ENCODE results near the gene BAZ2A. TPM values are rescaled to one million over a fixed set of nuclear protein-coding genes. Genes with fewer than 3 reads are reported as not detected.
"Not testable (repeated sequence)": the region's sequence is repeated elsewhere in the genome, so short reads cannot be mapped to it uniquely, and the experiment has no call there.

BAZ2A gene
- 18.6 and 20.5 TPM in 2 replicates for total RNA-seq (2014; rRNA removed)
- polyA plus RNA-seq (2012) = 15.8 TPM

DNA sequence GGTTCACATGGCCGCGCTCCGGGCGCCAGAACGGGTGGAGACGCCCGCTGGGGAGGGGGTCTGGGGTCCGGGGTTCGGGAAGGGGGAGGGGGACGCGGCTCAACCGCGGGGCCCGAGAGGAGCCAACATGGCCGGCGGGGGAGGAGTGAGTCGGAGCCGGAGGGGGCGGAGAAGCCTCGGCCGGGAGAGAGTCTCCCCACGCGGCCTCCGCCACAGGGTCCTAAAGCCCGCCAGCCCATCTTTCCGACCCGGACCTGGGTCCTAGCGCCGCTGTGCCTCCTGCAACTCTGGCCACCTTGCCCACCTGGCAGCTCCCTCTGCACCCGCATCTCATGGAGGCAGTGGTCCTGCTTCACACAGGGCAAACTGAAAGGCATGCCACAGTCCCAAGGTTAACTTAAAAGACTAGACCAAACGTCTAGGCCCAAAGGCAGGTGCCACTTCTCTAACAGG, at the start of gene BAZ2A:
BAZ2A (minus strand) TSS at position 147 of the 453 bp plus-strand sequence. CDS start 12,796 bp downstream, outside the sequence.
- DNase-seq (ENCODE audit: low read depth) = peak; percentile 75

DNA sequence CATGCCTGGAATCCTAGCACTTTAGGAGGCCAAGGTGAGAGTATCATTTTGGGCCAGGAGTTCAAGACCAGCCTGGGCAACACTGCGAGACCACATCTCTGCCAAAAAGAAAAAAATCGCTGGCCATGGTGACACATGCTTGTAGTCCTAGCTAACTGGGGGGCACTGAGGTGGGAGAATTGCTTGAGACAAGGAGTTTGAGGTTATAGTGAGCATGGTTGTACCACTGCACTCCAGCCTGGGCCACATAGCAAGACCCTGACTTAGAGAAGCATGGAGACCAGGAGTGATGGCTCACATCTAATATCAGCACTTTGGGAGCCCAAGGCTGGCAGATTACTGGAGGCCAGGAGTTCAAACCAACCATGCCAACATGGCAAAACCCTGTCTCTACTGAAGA, 48.7 kb upstream of the BAZ2A start:
- no peak for DNase-seq (ENCODE audit: low read depth)

DNA sequence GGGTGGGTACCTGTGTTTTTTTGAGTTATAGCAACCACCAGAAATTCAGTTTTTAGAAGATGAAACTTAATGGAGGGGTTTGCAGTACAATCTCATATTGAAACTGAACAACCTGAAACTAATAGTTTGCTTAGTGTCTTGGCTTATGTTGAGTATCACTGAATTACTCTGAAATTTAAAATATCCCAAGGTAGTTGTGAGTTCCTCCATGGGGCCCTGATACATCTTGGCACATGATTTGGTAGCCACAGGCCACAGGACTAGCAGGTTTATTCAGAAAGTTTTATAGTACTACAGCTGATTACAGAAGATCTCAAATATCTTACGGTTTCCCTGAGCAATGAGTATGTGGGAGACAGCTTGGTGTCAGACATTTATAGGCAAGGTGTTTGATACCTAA, 47.6 kb upstream of the BAZ2A start:
- DNase-seq (ENCODE audit: low read depth) = no peak

DNA sequence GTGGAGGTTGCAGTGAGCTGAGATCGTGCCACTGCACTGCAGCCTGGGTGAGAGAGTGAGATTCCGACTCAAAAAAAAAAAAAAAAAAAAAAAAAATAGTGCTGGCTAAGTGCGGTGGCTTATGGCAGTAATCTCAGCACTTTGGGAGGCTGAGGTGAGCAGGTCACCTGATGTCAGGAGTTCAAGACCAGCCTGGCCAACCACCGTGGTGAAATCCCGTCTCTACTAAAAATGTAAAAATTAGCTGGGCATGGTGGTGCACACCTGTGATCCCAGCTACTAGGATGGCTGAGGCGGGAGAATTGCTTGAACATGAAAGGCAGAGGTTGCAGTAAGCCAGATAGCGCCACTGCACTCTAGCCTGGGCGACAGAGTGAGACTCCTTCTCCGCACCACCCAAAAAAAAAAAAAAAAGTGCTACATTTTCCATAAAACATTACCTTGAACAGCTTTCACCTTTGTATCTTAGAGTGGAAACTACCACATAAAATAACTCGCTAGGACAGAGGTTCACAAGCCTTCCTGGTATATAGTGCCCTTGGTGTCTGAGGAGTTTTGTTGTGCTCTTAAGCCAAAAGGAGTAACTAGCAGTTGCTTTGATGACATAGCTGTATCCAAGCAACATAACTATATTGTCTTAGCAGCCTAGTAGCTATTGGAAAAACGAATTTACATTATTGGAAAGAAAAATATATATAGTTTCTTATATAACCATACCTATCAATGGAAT, 46.9 kb upstream of the BAZ2A start:
- no peak for DNase-seq (ENCODE audit: low read depth)

GRCh38 chr12:56671608-56672007, 41.5 kb upstream of the BAZ2A start:
- DNase-seq (ENCODE audit: low read depth) = no peak

GRCh38 chr12:56670836-56671235, 40.7 kb upstream of the BAZ2A start:
- no peak for DNase-seq (ENCODE audit: low read depth)

DNA sequence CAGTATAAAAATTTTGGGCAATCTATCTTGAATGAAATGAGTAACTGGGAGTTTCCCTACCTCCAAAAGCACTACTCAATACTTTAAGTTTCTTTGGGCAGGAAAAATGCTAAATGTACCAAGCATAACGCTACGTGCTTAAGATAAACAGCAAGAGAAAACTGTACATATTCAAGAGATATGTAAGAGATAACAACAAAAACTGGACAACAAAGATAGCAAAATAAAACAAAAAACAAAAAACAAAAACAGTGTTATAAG, 38.0 kb upstream of the BAZ2A start:
- no peak for DNase-seq (ENCODE audit: low read depth)

DNA sequence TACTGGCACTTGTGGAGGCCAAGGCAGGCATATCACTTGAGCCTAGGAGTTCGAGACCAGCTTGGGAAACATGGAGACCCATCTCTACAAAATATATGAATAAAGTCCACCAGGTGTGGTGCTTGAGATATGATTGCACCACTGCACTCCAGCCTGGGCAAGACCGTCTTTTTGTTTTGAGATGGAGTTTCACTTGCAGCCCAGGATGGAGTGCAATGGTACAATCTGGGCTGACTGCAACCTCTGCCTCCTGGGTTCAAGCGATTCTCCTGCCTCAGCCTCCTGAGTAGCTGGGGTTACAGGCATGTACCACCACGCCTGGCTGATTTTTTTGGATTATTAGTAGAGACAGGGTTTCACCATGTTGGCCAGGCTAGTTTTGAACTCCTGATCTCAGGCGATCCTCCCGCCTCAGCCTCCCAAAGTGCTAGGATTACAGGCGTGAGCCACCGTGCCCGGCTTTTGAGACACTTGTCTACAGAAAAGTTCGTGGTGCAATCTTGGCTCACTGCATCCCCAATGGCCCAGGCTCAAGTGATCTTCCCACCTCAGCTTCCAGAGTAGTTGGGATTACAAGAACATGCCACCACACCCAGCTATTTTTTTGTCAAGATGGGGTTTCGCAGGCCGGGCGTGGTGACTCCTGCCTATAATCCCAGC, 32.0 kb upstream of the BAZ2A start:
- DNase-seq (ENCODE audit: low read depth) = no peak

- DNase-seq (ENCODE audit: low read depth) = no peak
These were observed 31.4 kb upstream of the BAZ2A start for GRCh38 chr12:56661560-56661959.

- DNase-seq (ENCODE audit: low read depth) = no peak
These were observed 28.8 kb upstream of the BAZ2A start for GRCh38 chr12:56658921-56659320.

DNA sequence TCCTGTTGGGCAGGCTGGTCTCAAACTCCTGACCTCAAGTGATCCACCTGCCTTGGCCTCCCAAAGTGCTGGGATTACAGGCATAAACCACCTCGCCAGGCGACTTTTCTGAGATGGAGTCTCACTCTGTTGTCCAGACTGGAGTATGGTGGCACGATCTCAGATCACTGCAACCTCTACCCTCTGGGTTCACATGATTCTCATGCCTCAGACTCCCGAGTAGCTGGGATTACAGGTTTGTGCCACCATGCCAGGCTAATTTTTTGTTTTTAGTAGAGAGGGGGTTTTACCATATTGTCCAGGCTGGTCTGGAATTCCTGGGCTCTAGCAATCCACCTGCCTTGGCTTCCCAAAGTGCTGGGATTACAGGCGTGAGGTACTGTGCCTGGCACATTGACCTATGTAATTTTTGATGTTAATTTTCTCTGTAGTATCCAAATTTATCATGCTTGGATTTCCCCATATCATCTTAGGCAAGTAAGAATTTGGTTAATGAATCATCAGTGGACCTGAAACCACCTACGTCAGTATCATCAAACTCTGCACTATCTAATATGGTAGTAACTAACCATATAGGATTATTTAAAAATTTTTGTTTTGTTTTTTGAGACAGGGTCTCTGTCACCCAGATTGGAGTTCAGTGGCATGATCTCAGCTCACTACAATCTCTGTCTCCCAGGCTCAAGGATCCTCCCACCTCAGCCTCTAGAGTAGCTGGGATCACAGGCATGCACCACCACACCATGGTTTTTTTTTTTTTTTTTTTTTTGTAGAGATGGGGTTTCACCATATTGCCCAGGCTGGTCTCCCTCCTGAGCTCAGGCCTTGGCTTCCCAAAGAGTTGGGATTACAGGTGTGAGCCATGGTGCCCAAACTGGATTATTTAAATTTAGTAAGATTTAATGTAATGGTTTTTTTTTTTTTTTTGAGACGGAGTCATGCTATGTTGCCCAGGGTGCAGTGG, 27.6 kb upstream of the BAZ2A start:
- no peak for DNase-seq (ENCODE audit: low read depth)

- DNase-seq (ENCODE audit: low read depth) = not testable (repeated sequence)
These were observed 23.7 kb upstream of the BAZ2A start for GRCh38 chr12:56653781-56654180.

GRCh38 chr12:56648023-56648422, 17.9 kb upstream of the BAZ2A start:
- not testable (repeated sequence) for DNase-seq (ENCODE audit: low read depth)

- peak; percentile 100 for DNase-seq (ENCODE audit: low read depth)
These were observed 15.8 kb upstream of the BAZ2A start, which contains the start of gene ATP5F1B for GRCh38 chr12:56645717-56646446. Gene ATP5F1B, minus strand, starts transcription at chr12:56645984. Its CDS starts 21 bp downstream, at chr12:56645963.

DNA sequence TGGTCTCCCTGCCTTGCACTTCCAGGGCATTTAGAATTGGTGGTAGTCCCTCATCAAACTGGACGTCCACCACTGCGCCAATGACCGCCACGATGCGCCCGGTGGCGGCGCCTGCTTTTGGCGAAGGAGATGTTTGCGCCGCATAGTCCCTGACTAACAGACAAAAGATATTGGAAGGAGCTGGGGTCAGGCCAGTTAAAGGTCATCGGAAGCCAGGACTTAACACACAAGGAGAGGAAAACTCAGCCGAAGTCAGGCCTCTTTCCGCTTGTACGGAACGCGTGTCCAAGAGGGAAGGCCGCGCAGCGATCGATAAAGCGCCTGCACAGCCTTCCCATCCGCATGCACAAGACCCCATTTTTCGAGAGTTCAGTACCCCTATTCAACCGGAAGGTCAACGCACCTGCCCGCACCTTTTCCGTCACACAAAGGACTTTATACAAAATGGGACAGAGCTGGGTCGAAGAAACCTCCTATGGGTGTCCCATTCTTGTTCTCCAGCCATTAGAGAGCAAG, 15.1 kb upstream of the BAZ2A start:
- DNase-seq (ENCODE audit: low read depth) = peak; percentile 27

- DNase-seq (ENCODE audit: low read depth) = peak; percentile 25
These were observed 14.5 kb upstream of the BAZ2A start for GRCh38 chr12:56644654-56645053.

- no peak for DNase-seq (ENCODE audit: low read depth)
These were observed 11.1 kb upstream of the BAZ2A start for GRCh38 chr12:56641219-56641618.

GRCh38 chr12:56637621-56638020, 7.5 kb upstream of the BAZ2A start:
- no peak for DNase-seq (ENCODE audit: low read depth)

DNA sequence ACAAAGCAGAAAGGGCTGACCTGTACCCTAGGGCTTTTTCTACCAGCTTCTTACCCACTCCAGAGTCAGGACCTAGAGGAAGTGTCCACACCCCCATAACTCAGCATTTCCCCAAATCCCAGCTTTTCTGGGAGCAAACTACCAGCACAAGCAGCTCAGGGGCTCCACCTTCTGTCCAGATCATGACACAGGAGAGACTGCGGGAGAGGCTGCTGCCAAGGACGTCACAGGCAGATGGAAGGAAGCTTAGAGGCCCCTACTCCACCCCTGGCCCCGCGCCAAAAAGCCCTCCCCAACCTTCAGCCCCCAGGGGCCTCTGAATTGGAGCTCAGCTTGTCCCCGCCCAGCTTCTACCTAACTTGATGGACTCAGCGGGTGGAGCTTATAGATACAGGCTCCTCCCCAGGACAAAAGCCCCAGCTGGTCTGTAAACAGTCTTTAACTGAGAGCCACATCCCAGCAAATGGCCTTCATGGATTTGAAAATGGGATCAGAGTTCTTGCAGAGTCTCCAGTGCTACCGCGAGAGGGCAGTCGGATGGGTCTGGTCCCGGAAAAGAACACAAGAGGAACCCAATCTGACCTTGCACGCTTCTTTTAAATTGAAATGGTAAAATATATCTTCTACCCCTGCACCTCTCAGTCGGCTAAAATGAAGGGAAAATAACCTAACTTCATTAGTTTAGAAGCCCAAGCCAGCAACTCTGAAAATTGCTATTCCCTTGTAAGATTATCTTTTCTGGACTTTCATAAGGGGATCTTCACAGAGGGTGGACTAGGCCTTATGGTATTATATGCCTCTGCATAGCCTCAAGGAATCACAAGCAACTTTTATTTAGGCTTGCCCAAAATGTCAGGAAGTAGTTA, 6.8 kb upstream of the BAZ2A start:
- peak; percentile 100 for DNase-seq (ENCODE audit: low read depth)

Data from LHCN-M2 (cell line).